Right cardiac atrium (tissue), 5 donors: ENCODE measurements around the gene USP19. TPM values are rescaled to one million over a fixed set of nuclear protein-coding genes. Genes with fewer than 3 reads are reported as not detected.

Experiments used
- ATAC-seq, 2 donors: fragments of 200-7000 bp; cut with Tn5 transposase; one replicate each; pipeline versions ENCODE4 v1.8.0 to v1.9.1; 2020; ENCODE audit warnings: moderate library complexity in 2 of 2, mild to moderate bottlenecking in 1 of 2
- DNase-seq, 3 donors: peaks; one replicate each; pipeline ENCODE4 v3.0.0-alpha.2; 2020
- H3K27ac ChIP-seq: one replicate; pipeline ENCODE4 v1.5.1; 2013; ENCODE audit warnings: mild to moderate bottlenecking, low read length, control low read depth, moderate library complexity
- H3K27me3 ChIP-seq: one replicate; pipeline ENCODE4 v1.6.1; 2013; ENCODE audit not compliant: control insufficient read depth, insufficient read depth
- H3K4me1 ChIP-seq: one replicate; pipeline ENCODE4 v1.6.1; 2013; ENCODE audit warnings: low read length; ENCODE audit not compliant: control insufficient read depth, insufficient read depth
- H3K4me3 ChIP-seq: one replicate; pipeline ENCODE4 v1.5.1; 2013; ENCODE audit warnings: low read length, control low read depth
- H3K9me3 ChIP-seq: one replicate; pipeline ENCODE4 v1.6.1; 2013; ENCODE audit warnings: low read length; ENCODE audit not compliant: control insufficient read depth
- WGBS: extraction: QIAGEN DNeasy Blood & Tissue Kit; methylation state at CpG from one replicate; pipeline ENCODE4 v1.1.7; 2013; 5-methylcytosine and 5-hydroxymethylcytosine counted together
- intact Hi-C, 4 donors: fragments of 100-400 bp; cut with DNase I; formaldehyde crosslinking; loops; one replicate each; pipeline versions ENCODE4 v1.11.0 to v1.14.0; 2022 to 2023
- polyA plus RNA-seq: library from polyadenylated mRNA; stranded (reverse); fragments of 200-250 nt; gene quantifications from one replicate; pipeline ENCODE4 v1.2.3, GENCODE V29; 2013
- total RNA-seq, 4 donors: library from RNA; stranded (reverse); fragmentation: NEBNext Ultra II Directional; extraction: Animal tissue kit (Norgen Biotek cat#: 25700); gene quantifications; one replicate each; pipeline ENCODE4 v1.2.1, GENCODE V29; 2021
- donor health status: healthy with polysubstance abuse.
- donor health status: DM: no; HTN: yes; CAD: no.
- donor health status: DM: no; HTN: no; CAD: no.
- donor health status: DM: no; HTN: yes; CAD: no; lungs with severe emphysema.
- donor health status: DM: yes; HTN: yes; CAD: no.

The USP19 gene
- total and polyA plus RNA-seq, 5 donors: 25.5 to 62.8 (median 50.8) TPM

DNA sequence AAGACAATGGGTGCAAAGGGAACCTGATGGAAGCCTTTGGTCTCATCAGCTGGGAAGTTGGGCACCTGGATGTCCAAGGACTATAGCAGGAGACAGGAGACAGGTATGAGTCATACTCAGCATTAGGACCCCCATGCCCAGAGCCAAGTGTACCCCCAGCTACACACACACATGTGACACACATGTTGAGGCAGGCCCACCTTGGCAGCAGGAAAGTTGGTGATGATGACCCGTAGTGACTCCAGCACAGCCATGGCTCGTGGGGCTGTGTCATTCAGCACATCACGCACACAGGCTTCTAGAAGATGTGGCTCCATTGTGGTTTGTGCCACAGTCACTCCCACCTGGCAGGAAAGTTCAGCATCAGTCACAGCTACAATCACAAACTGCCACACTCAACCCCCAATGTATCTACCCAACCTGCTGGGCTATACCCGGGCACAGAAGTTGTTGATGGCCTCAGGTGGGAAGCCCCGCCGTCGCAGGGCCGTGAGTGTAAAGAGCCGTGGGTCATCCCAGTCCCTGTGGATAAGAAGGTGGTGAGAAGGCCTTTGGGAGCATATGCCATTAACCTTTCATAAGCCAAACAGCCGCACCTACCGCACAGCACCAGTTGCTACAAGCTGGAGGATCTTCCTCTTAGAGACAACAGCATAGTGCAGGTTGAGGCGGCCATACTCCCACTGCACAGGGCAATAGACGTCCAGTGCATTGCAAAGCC is 21.6 kb downstream of the USP19 start:
- ATAC-seq (no peak), DNase-seq (peak in 1 of 3 donors; percentile 33)
- Histone ChIP-seq H3K27ac (no peak overlapping the region), H3K9me3 (no peaks in the 10 kb centered on the region), H3K27me3 (no peaks in the 10 kb centered on the region), H3K4me3 (no peak overlapping the region), H3K4me1 (peaks cover 9% of the 10 kb centered on the region)
- 86% methylated on average over 13 of the region's 13 CpGs for whole genome bisulfite sequencing
- intact Hi-C loops: no loop called here

DNA sequence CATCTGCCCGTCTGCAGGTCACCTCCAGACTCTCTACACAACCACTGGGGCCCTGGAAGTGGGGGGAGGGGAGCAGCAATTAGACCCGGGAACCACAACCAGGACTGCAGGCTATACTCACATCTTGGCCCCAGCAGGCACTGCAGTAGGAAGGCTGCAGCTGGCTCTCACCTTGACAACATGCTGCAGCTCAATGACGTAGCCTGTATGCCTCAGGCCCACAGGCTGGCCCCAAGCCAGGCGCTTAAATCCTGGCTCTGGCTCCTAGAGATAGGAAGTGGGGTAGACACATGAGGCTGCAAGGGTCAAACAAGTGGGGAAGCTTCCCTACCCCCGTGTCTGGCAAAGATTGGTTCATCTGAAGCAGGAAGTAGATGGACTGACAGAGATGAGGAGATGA is 22.2 kb downstream of the USP19 start:
- 34% methylated on average over 5 of the region's 5 CpGs for WGBS
- Histone ChIP-seq H3K9me3 (no peaks in the 10 kb centered on the region), H3K27me3 (no peaks in the 10 kb centered on the region), H3K4me1 (peaks cover 5% of the 10 kb centered on the region), H3K27ac (no peak overlapping the region), H3K4me3 (no peak overlapping the region)
- no peak for ATAC-seq
- intact Hi-C loops: no loop called here
- DNase-seq: peak in 2 of 3 donors; percentile 73 to 76

DNA sequence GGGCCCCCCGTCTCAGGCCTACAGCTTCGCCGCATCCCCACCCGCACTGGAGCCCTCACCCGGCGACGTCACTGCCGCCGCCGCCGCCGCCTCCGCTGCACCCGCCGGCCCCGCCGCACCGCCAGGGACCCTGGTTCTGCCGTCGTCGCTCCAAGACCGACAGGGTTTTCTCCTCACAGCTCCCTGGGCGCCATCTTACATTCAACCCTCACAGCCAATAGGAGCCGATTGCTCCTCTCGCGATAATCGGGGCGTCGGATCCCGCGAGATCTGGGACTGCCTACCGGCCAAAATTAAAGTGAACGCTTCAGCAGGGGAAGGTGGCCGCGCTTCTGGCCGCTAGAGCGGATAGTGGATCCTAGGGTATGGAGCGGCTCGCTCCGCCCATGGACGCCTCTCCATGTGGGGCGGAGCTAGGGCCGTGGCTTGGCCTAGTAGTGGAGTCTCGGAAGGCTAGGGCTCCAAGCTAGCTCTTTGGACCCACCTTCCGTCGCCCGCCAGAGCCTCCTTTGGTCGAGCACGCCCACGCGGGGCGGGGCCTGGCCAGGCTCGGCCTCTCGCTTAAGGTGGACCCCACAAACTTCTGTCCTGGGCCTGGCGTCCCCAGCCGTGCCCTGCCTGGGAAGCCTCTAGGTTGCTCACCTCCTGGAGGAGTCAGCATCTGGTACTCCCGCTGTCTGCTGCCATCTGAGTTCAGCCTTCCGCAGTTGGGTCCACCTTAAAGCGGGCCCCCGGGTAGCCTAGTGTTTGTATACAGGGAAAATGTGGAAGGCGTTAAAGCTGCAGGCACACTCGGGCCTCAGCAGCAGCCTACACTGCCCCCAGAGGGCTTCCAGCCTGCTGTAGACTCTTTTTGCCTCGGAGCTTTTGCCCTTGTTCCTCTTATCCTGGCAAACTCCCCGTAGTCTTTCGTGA is 26.5 kb downstream of the USP19 start, which contains the start of gene QRICH1:
Gene QRICH1 (minus strand): TSS at position 219 of the 915 bp plus-strand sequence. CDS start 17,054 bp downstream, outside the sequence.
- under 1% methylated on average over 65 of the region's 65 CpGs for WGBS
- peak within 1 kb of the TSS; percentile 84 for H3K4me3 ChIP-seq
- no peaks in the 10 kb centered on the region for H3K27me3 ChIP-seq
- ATAC-seq (peak; percentile 94 to 96), DNase-seq (peak; percentile 97 to 99 (median 99))
- H3K4me1 ChIP-seq: peaks cover 2% of the 10 kb centered on the region
- H3K27ac ChIP-seq: peak within 1 kb of the TSS; percentile 91
- H3K9me3 ChIP-seq: no peaks in the 10 kb centered on the region
- intact Hi-C loops: loop anchor here in 1 of 4 donors (2.0 kb wide), 1 partner anchor 39 kb away; the partner anchor contains the start of gene LAMB2

DNA sequence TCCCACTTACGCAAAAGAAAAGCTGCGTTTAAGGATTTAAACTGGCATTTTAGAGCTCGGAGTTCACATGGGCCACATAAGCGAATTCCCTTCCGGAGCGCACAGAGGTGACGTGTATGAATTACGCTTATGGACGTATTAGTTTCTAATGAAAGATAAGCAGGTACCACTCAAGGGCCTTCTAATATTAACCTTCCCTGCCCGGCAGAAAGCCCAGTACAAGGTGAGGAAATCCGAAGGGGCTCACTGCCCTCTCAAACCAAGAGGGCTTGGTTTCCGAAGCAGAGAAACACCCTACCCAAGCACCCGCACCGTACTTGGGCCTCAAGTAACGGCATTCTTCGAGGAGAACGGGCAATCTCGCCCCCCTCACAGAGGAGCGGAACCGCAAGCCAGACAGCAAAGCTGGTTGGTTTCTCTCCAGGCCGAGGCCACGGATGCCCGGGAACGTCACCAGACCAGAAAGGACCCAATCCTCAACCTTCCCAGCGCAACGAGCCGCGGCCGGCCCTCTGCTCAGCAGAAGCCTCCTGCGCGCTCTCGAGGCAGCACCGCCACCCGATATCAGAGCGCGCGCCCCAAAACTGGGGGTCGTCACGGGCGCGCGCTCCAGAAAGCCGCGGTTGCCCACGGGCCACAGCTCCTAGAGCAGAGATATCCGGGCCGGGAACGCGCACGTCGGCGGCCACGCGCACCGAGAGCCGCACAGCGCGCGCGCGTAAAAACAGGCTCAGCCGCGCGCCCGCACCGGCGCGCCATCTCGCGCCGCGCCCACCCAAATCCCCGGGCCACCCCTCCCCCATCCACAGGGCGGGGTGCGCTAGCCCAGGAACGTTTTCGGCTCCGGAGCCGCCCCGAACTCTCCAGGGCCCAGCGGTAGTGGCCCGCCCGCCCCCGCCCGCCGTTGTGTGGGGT is 27.4 kb downstream of the USP19 start:
- DNase-seq (peak; percentile 84 to 94 (median 92)), ATAC-seq (peak; percentile 60 to 68)
- peaks cover 2% of the 10 kb centered on the region for H3K4me1 ChIP-seq
- no peaks in the 10 kb centered on the region for H3K27me3 ChIP-seq
- intact Hi-C loops: no loop called here
- H3K4me3 ChIP-seq: peak overlapping the region; percentile 84
- H3K9me3 ChIP-seq: no peaks in the 10 kb centered on the region
- peak overlapping the region; percentile 91 for H3K27ac ChIP-seq
- under 1% methylated on average over 86 of the region's 86 CpGs for WGBS

DNA sequence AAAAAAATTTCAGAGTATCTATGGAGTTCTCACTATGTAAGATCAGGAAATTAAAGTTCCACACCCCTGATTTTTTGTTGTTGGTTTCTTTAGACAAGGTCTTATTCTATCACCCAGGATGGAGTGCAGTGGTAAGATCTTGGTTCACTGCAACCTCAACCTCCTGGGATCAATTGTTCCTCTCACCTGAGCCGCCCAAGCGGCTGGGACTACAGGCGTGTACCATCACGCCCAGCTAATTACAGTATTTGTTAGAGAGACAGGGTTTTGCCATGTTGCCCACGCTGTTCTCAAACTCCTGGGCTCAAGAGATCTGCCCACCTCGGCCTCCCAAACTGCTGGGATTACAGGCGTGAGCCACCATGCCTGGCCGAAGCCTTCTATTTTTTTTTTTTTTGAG is 39.2 kb downstream of the USP19 start:
- DNase-seq (no peak), ATAC-seq (no peak)
- H3K27ac ChIP-seq: no peak overlapping the region
- no peak overlapping the region for H3K4me3 ChIP-seq
- H3K4me1 ChIP-seq: peaks cover 3% of the 10 kb centered on the region
- H3K9me3 ChIP-seq: no peaks in the 10 kb centered on the region
- intact Hi-C loops: no loop called here
- 95% methylated on average over 8 of the region's 8 CpGs for WGBS
- H3K27me3 ChIP-seq: no peaks in the 10 kb centered on the region

DNA sequence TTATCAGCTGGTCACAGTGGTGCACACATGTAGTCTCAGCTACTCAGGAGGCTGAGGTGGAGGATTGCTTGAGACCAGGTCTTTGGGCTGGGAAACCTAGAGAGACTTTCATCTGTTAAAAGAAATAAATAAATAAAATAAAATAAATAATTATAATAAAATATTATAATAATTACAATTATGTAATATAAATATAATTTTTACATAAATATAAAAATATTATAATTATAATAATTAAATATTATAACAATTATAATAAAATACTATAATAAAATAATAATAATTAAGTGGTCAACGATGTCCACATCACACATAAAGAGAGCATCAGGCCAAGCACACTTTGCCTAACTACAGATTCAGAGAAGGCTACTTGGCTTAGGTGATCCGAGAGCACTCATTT is 41.4 kb downstream of the USP19 start:
- Histone ChIP-seq H3K4me1 (peaks cover 3% of the 10 kb centered on the region), H3K27me3 (no peaks in the 10 kb centered on the region), H3K4me3 (no peak overlapping the region), H3K9me3 (no peaks in the 10 kb centered on the region), H3K27ac (no peak overlapping the region)
- ATAC-seq (no peak), DNase-seq (no peak)
- WGBS: 95% methylated on average over 2 of the region's 2 CpGs
- intact Hi-C loops: no loop called here

DNA sequence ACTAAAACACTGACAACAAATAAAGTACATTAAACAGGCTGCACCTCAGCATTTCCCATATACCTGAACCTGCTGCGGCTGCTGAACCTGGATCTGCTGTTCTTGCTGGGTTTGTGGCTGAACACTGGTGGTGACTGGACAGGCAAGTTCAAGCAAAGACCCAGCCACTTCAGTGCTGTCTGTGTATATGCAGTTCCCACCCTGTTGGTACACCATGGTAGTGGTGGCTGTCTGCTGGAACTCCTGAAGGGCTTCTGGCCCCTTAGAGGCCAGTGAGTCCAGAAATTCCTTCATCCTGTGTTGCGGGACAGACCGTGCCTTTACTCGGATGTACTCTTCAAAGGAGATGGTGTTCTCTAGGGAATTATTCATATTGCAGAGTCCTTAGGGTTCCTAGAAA is 44.0 kb downstream of the USP19 start:
- no peak overlapping the region for H3K4me3 ChIP-seq
- H3K27ac ChIP-seq: no peak overlapping the region
- H3K27me3 ChIP-seq: no peaks in the 10 kb centered on the region
- intact Hi-C loops: no loop called here
- no peaks in the 10 kb centered on the region for H3K9me3 ChIP-seq
- no peak for DNase-seq
- H3K4me1 ChIP-seq: peaks cover 3% of the 10 kb centered on the region
- ATAC-seq: no peak
- 85% methylated on average over 4 of the region's 4 CpGs for WGBS

DNA sequence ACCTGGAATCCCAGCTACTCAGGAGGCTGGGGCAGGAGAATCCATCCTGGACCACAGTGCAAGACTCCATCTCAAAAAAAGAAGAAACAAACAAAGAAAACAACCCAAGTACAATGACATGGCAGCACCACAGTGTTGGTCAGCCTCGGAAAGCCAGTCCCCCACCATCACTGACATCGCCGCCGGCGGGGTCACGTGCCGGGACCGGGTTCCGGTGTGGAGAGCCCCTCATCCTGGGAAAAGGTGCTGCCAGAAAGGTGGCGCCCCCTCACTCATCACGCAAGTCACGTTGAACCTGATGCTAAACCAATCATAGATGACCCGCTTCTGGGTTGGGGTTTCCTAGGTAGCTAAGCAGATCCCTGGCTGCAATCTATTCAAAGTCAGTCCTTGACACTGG is 44.5 kb downstream of the USP19 start:
- Histone ChIP-seq H3K4me3 (no peak overlapping the region), H3K27ac (no peak overlapping the region), H3K4me1 (peaks cover 3% of the 10 kb centered on the region), H3K9me3 (no peaks in the 10 kb centered on the region), H3K27me3 (no peaks in the 10 kb centered on the region)
- ATAC-seq (no peak), DNase-seq (no peak)
- intact Hi-C loops: no loop called here
- 95% methylated on average over 13 of the region's 13 CpGs for WGBS
